Measurements from ENCODE around the gene PTDSS2.
"Not testable (repeated sequence)": the region's sequence is repeated elsewhere in the genome, so short reads cannot be mapped to it uniquely, and the experiment has no call there.

Gene PTDSS2

GRCh38 chr11:429931-430456, 20.1 kb upstream of the PTDSS2 start:
- H3K4me3 ChIP-seq = no peak overlapping the region
- H4K20me1 ChIP-seq = no peaks in the 10 kb centered on the region
- TF ChIP-seq Cebpa-rat (IDR thresholded peaks at IDR 0.05) = no peak
- no peaks in the 10 kb centered on the region for H3K4me1 ChIP-seq
- H3K9me3 ChIP-seq = no peaks in the 10 kb centered on the region
- 0 out of 2 replicates have a peak, but pooled peaks cover 6% of the 10 kb centered on the region for H3K36me3 ChIP-seq
- no peak overlapping the region for H3K27ac ChIP-seq
- H3K4me2 ChIP-seq = no peak overlapping the region
- H3K27me3 ChIP-seq = no peaks in the 10 kb centered on the region
- H3K9ac ChIP-seq = no peak overlapping the region

GRCh38 chr11:431921-432320, 18.2 kb upstream of the PTDSS2 start:
- no peaks in the 10 kb centered on the region for H4K20me1 ChIP-seq
- H3K36me3 ChIP-seq = 0 out of 2 replicates have a peak, but pooled peaks cover 6% of the 10 kb centered on the region
- no peak for TF ChIP-seq Cebpa-rat (IDR thresholded peaks at IDR 0.05)
- no peak overlapping the region for H3K4me3 ChIP-seq
- H3K27ac ChIP-seq = no peak overlapping the region
- no peak overlapping the region for H3K4me2 ChIP-seq
- H3K9ac ChIP-seq = no peak overlapping the region
- no peaks in the 10 kb centered on the region for H3K9me3 ChIP-seq
- H3K27me3 ChIP-seq = no peaks in the 10 kb centered on the region
- no peaks in the 10 kb centered on the region for H3K4me1 ChIP-seq

- no peak for TF ChIP-seq Cebpa-rat (IDR thresholded peaks at IDR 0.05)
Measured at GRCh38 chr11:432501-433100, 17.5 kb upstream of the PTDSS2 start.

GRCh38 chr11:433111-433510, 17.0 kb upstream of the PTDSS2 start:
- Histone ChIP-seq H3K4me3 (no peak overlapping the region), H3K9me3 (no peaks in the 10 kb centered on the region)
- TF ChIP-seq Cebpa-rat (IDR thresholded peaks at IDR 0.05) = no peak

More at GRCh38 chr11:432501-433100, 17.5 kb upstream of the PTDSS2 start:
- H3K36me3 ChIP-seq = 0 out of 2 replicates have a peak, but pooled peaks cover 6% of the 10 kb centered on the region
- peaks cover 6% of the 10 kb centered on the region for H3K4me1 ChIP-seq
- H3K4me3 ChIP-seq = no peak overlapping the region
- no peak overlapping the region for H3K27ac ChIP-seq
- H4K20me1 ChIP-seq = no peaks in the 10 kb centered on the region
- H3K27me3 ChIP-seq = no peaks in the 10 kb centered on the region
- H3K9me3 ChIP-seq = no peaks in the 10 kb centered on the region
- H3K9ac ChIP-seq = no peak overlapping the region
- no peak overlapping the region for H3K4me2 ChIP-seq

GRCh38 chr11:433641-434040, 16.4 kb upstream of the PTDSS2 start:
- Histone ChIP-seq H3K27me3 (no peaks in the 10 kb centered on the region), H4K20me1 (no peaks in the 10 kb centered on the region), H3K36me3 (no peaks in the 10 kb centered on the region), H3K4me1 (peaks cover 11% of the 10 kb centered on the region), H3K9me3 (no peaks in the 10 kb centered on the region), H3K27ac (no peak overlapping the region), H3K4me3 (no peak overlapping the region), H3K4me2 (no peak overlapping the region), H3K9ac (no peak overlapping the region)
- TF ChIP-seq Cebpa-rat (IDR thresholded peaks at IDR 0.05) = no peak

More at GRCh38 chr11:433111-433510, 17.0 kb upstream of the PTDSS2 start:
- Histone ChIP-seq H3K4me2 (no peak overlapping the region), H3K9ac (no peak overlapping the region), H3K4me1 (peaks cover 11% of the 10 kb centered on the region), H4K20me1 (no peaks in the 10 kb centered on the region), H3K27ac (no peak overlapping the region), H3K36me3 (0 out of 2 replicates have a peak, but pooled peaks cover 4% of the 10 kb centered on the region), H3K27me3 (no peaks in the 10 kb centered on the region)

- Histone ChIP-seq H3K9me3 (no peaks in the 10 kb centered on the region), H3K36me3 (no peaks in the 10 kb centered on the region), H3K27me3 (no peaks in the 10 kb centered on the region), H3K4me2 (no peak overlapping the region), H3K4me1 (peaks cover 11% of the 10 kb centered on the region), H3K4me3 (no peak overlapping the region), H3K27ac (no peak overlapping the region), H4K20me1 (no peaks in the 10 kb centered on the region), H3K9ac (no peak overlapping the region)
- no peak for TF ChIP-seq Cebpa-rat (IDR thresholded peaks at IDR 0.05)
Measured at GRCh38 chr11:434496-434895, 15.6 kb upstream of the PTDSS2 start.

- H3K9ac ChIP-seq, H3K27me3 ChIP-seq, H3K36me3 ChIP-seq: not testable (repeated sequence)
Measured at GRCh38 chr11:434999-435740, 14.9 kb upstream of the PTDSS2 start.

GRCh38 chr11:437228-437870, 12.7 kb upstream of the PTDSS2 start:
- Histone ChIP-seq H3K4me1 (peaks cover 32% of the 10 kb centered on the region), H3K4me3 (no peak overlapping the region), H3K4me2 (peak overlapping the region; percentile 7; the same call in 1 of the 2 replicates), H3K9me3 (no peaks in the 10 kb centered on the region), H3K27me3 (no peaks in the 10 kb centered on the region), H3K9ac (no peak overlapping the region), H3K27ac (no peak overlapping the region), H3K36me3 (no peaks in the 10 kb centered on the region), H4K20me1 (no peaks in the 10 kb centered on the region)
- no peak for TF ChIP-seq Cebpa-rat (IDR thresholded peaks at IDR 0.05)

More at GRCh38 chr11:434999-435740, 14.9 kb upstream of the PTDSS2 start:
- H3K4me3 ChIP-seq, H4K20me1 ChIP-seq, H3K9me3 ChIP-seq, H3K27ac ChIP-seq, H3K4me2 ChIP-seq: not testable (repeated sequence)
- peaks cover 11% of the 10 kb centered on the region for H3K4me1 ChIP-seq

- Histone ChIP-seq H3K4me2 (peak overlapping the region; percentile 7; the same call in 1 of the 2 replicates), H3K9ac (no peak overlapping the region), H3K9me3 (no peaks in the 10 kb centered on the region), H3K27ac (no peak overlapping the region), H3K4me1 (peaks cover 41% of the 10 kb centered on the region), H3K27me3 (no peaks in the 10 kb centered on the region), H3K36me3 (no peaks in the 10 kb centered on the region), H3K4me3 (no peak overlapping the region), H4K20me1 (no peaks in the 10 kb centered on the region)
- no peak for TF ChIP-seq Cebpa-rat (IDR thresholded peaks at IDR 0.05)
Measured at GRCh38 chr11:438101-438844, 11.8 kb upstream of the PTDSS2 start.

Measured in BLaER1 (cell line).